Measurements from ENCODE around the gene PCDHB4. TPM values are rescaled to one million over a fixed set of nuclear protein-coding genes. Genes with fewer than 3 reads are reported as not detected.
"Not testable (repeated sequence)": the region's sequence is repeated elsewhere in the genome, so short reads cannot be mapped to it uniquely, and the experiment has no call there.

Gene PCDHB4
- polyA plus RNA-seq, 2 donors, result 0.20 to 0.36 TPM

- not testable (repeated sequence) for H3K36me3 ChIP-seq (ENCODE audit: control insufficient read depth in 2 of 2, insufficient read depth in 2 of 2, low read length in 1 of 2); H3K4me3 ChIP-seq (ENCODE audit: low read depth in 1 of 2, low read length in 2 of 2); H3K4me1 ChIP-seq (ENCODE audit: control insufficient read depth in 2 of 2, insufficient read depth in 2 of 2, low read length in 1 of 2); H3K27me3 ChIP-seq (ENCODE audit: control insufficient read depth in 1 of 2, insufficient read depth in 2 of 2, low read length in 2 of 2); H3K27ac ChIP-seq (ENCODE audit: low read depth in 2 of 2, low read length in 1 of 2)
- peaks cover 9 to 12% of the 10 kb centered on the region in 2 donors for H3K9me3 ChIP-seq (ENCODE audit: control insufficient read depth in 2 of 2, insufficient read depth in 1 of 2, low read depth in 1 of 2, low read length in 1 of 2)
- 40 to 46% methylated on average over 14 to 22 of the region's 28 CpGs for WGBS, 2 donors
These were observed 36.3 kb downstream of the PCDHB4 start for GRCh38 chr5:141157901-141158300.

- Histone ChIP-seq H3K27ac (ENCODE audit: low read depth in 2 of 2, low read length in 1 of 2) (no peak within 1 kb of the TSS), H3K36me3 (ENCODE audit: control insufficient read depth in 2 of 2, insufficient read depth in 2 of 2, low read length in 1 of 2) (no peaks in the 10 kb centered on the region), H3K27me3 (ENCODE audit: control insufficient read depth in 1 of 2, insufficient read depth in 2 of 2, low read length in 2 of 2) (no peaks in the 10 kb centered on the region), H3K9me3 (ENCODE audit: control insufficient read depth in 2 of 2, insufficient read depth in 1 of 2, low read depth in 1 of 2, low read length in 1 of 2) (peaks cover 11 to 17% of the 10 kb centered on the region in 2 donors), H3K4me1 (ENCODE audit: control insufficient read depth in 2 of 2, insufficient read depth in 2 of 2, low read length in 1 of 2) (no peaks in the 10 kb centered on the region), H3K4me3 (ENCODE audit: low read depth in 1 of 2, low read length in 2 of 2) (no peak within 1 kb of the TSS)
- 28 to 35% methylated on average over 20 of the region's 20 CpGs for WGBS, 2 donors
These were observed 51.0 kb downstream of the PCDHB4 start, which contains the start of gene PCDHB7 for GRCh38 chr5:141172381-141173204. PCDHB7 (plus strand) TSS chr5:141172644; CDS start chr5:141172836, 192 bp downstream.

- not testable (repeated sequence) for H3K27me3 ChIP-seq (ENCODE audit: control insufficient read depth in 1 of 2, insufficient read depth in 2 of 2, low read length in 2 of 2); H3K4me1 ChIP-seq (ENCODE audit: control insufficient read depth in 2 of 2, insufficient read depth in 2 of 2, low read length in 1 of 2); H3K36me3 ChIP-seq (ENCODE audit: control insufficient read depth in 2 of 2, insufficient read depth in 2 of 2, low read length in 1 of 2); H3K27ac ChIP-seq (ENCODE audit: low read depth in 2 of 2, low read length in 1 of 2); H3K4me3 ChIP-seq (ENCODE audit: low read depth in 1 of 2, low read length in 2 of 2)
- peaks cover 11 to 20% of the 10 kb centered on the region in 2 donors for H3K9me3 ChIP-seq (ENCODE audit: control insufficient read depth in 2 of 2, insufficient read depth in 1 of 2, low read depth in 1 of 2, low read length in 1 of 2)
- 46 to 54% methylated on average over 67 to 79 of the region's 79 CpGs for WGBS, 2 donors
These were observed 52.9 kb downstream of the PCDHB4 start for GRCh38 chr5:141174291-141175104.

Other genes with a start within 250 kb of the PCDHB4 start
- gene PCDHA12, start 246.5 kb upstream of the PCDHB4 start, polyA plus RNA-seq, result under 1 TPM; 0.01 to 0.04 TPM
- gene PCDHA13, start 239.7 kb upstream of the PCDHB4 start, polyA plus RNA-seq, result not detected
- under 1 TPM in 1 of 2 donors, not detected in 1; 0.01 TPM for gene PCDHAC1, start 195.5 kb upstream of the PCDHB4 start, polyA plus RNA-seq
- gene PCDHAC2, start 155.3 kb upstream of the PCDHB4 start, polyA plus RNA-seq, result under 1 TPM; 0.02 to 0.06 TPM
- gene PCDHB1, start 70.4 kb upstream of the PCDHB4 start, polyA plus RNA-seq, result not detected
- under 1 TPM; 0.31 to 0.33 TPM for gene PCDHB2, start 27.2 kb upstream of the PCDHB4 start, polyA plus RNA-seq
- under 1 TPM; 0.10 to 0.14 TPM for gene PCDHB3, start 21.3 kb upstream of the PCDHB4 start, polyA plus RNA-seq
- gene PCDHB5, start 13.4 kb downstream of the PCDHB4 start, polyA plus RNA-seq, result under 1 TPM; 0.14 to 0.26 TPM
- gene PCDHB6, start 28.2 kb downstream of the PCDHB4 start, polyA plus RNA-seq, result under 1 TPM; 0.06 to 0.09 TPM
- under 1 TPM; 0.02 to 0.14 TPM for gene PCDHB7, start 50.8 kb downstream of the PCDHB4 start, polyA plus RNA-seq
- gene PCDHB8, start 56.0 kb downstream of the PCDHB4 start, polyA plus RNA-seq, result under 1 TPM; 0.04 TPM
- under 1 TPM; 0.08 to 0.16 TPM for gene PCDHB16, start 60.6 kb downstream of the PCDHB4 start, polyA plus RNA-seq
- gene PCDHB9, start 65.3 kb downstream of the PCDHB4 start, polyA plus RNA-seq, result under 1 TPM; 0.16 to 0.18 TPM
- under 1 TPM; 0.10 to 0.44 TPM for gene PCDHB10, start 70.5 kb downstream of the PCDHB4 start, polyA plus RNA-seq
- gene PCDHB11, start 77.8 kb downstream of the PCDHB4 start, polyA plus RNA-seq, result under 1 TPM; 0.16 to 0.47 TPM
- under 1 TPM; 0.08 to 0.15 TPM for gene PCDHB12, start 86.9 kb downstream of the PCDHB4 start, polyA plus RNA-seq
- gene PCDHB13, start 92.1 kb downstream of the PCDHB4 start, polyA plus RNA-seq, result under 1 TPM; 0.29 to 0.33 TPM
- under 1 TPM; 0.67 to 0.88 TPM for gene PCDHB14, start 101.5 kb downstream of the PCDHB4 start, polyA plus RNA-seq
- gene PCDHB15, start 123.6 kb downstream of the PCDHB4 start, polyA plus RNA-seq, result under 1 TPM; 0.37 to 0.80 TPM
- gene SLC25A2, start 182.2 kb downstream of the PCDHB4 start, polyA plus RNA-seq, result under 1 TPM; 0.05 to 0.29 TPM
- gene TAF7, start 199.0 kb downstream of the PCDHB4 start, polyA plus RNA-seq, result 10 to 100 TPM; 22.5 to 35.3 TPM
- under 1 TPM; 0.13 to 0.22 TPM for gene PCDHGA1, start 208.7 kb downstream of the PCDHB4 start, polyA plus RNA-seq
- gene PCDHGA2, start 216.9 kb downstream of the PCDHB4 start, polyA plus RNA-seq, result under 1 TPM; 0.14 to 0.27 TPM
- under 1 TPM; 0.08 to 0.12 TPM for gene PCDHGA3, start 222.0 kb downstream of the PCDHB4 start, polyA plus RNA-seq
- under 1 TPM; 0.19 to 0.39 TPM for gene PCDHGB1, start 228.3 kb downstream of the PCDHB4 start, polyA plus RNA-seq
- under 1 TPM; 0.11 to 0.12 TPM for gene PCDHGA4, start 233.2 kb downstream of the PCDHB4 start, polyA plus RNA-seq
- gene PCDHGB2, start 238.2 kb downstream of the PCDHB4 start, polyA plus RNA-seq, result under 1 TPM; 0.20 to 0.39 TPM
- gene PCDHGA5, start 242.3 kb downstream of the PCDHB4 start, polyA plus RNA-seq, result under 1 TPM; 0.14 to 0.28 TPM
- gene PCDHGB3, start 248.4 kb downstream of the PCDHB4 start, polyA plus RNA-seq, result under 1 TPM; 0.13 to 0.37 TPM